Frontal cortex (tissue), 4 donors: ENCODE measurements around the gene DNMT3A. TPM values are rescaled to one million over a fixed set of nuclear protein-coding genes. Genes with fewer than 3 reads are reported as not detected.

Experiments used
- DNase-seq, 2 donors: peaks; one replicate each; pipeline ENCODE4 v3.0.0; 2012; ENCODE audit warnings: low spot score in 2 of 2
- FAIRE-seq: peaks from 2 replicates; lab custom pipeline; 2012; peaks lifted over from hg19 to GRCh38; lab: Jason Lieb, UNC
- total RNA-seq: library from RNA; depleted of rRNA; stranded (reverse); fragments of >200 nt; gene quantifications from one replicate; pipeline ENCODE4 v1.2.3, GENCODE V29; 2014
- donor health status: control.
- donor health status: control.
- donor health status: control.

DNMT3A gene
- total RNA-seq, 1 donor from 2014 or later = 71.3 TPM

GRCh38 chr2:25331686-25332365 is 9.9 kb downstream of the DNMT3A start:
- DNase-seq (no peak), FAIRE-seq (no peak)

DNA sequence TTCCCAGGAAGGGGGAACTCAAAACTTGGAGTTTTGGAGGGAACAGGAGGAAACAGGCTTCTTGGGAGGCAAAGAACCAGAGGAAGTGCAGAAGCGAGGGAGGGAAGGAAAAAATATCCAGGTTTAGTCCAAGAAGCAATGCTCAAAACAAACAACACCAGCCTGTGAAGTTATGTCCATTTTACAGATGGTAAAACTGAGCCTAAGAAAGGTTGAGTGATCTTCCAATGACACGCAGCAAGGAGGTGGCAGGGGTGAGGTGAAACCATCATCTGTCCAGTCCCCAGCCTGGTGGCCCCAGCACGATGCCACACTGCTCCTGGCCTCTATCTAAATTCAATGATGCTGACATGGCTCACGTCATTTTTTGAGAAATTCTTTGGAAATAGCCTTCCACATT is 10.8 kb downstream of the DNMT3A start:
- FAIRE-seq = no peak
- DNase-seq = no peak

GRCh38 chr2:25330273-25330672 is 11.5 kb downstream of the DNMT3A start:
- no peak for FAIRE-seq
- DNase-seq = no peak

DNA sequence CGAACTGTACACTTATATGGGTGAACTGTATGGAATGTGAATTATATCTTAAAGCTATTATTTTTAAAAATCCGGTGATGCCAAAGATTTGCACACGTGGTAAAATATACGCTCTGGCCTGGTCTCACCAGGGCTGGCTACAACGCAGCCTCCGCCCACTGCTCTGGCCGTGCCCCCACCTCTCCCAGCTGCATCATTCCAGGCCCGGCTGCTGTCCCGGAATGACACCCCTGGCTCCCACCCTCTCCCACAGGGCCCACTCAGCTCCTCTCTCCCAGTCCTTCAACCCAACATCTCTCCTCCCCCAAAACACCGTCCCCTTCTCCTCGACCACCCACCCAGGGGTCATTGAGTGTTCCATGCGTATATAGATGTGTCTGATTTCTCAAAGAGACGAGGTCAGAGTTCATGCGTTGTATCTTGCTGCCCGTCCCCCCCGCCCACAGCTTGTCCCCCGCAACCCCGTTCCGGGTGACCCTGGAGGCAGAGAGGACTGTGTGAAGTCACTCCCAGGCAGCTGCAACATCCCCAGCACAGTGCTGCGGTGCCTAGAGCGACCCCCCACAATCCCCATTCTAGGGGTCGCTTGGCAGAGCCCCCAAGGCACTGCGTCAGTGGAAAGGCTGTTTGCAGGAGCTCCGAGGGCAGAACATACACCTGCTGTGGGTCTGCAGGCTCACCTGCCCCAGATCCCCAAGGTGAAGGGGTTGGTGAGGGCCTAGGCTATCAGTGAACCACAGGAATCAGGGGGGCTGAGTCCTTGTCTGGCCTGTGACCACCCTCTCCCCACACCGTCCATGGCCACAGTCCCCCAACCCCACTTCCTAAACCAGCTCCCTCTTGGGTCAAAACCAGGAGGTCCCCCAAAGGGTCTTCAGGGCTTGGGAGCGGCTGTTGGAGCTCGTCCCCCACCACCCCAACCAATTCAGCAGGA is 13.3 kb downstream of the DNMT3A start:
- FAIRE-seq = no peak
- DNase-seq = no peak

DNA sequence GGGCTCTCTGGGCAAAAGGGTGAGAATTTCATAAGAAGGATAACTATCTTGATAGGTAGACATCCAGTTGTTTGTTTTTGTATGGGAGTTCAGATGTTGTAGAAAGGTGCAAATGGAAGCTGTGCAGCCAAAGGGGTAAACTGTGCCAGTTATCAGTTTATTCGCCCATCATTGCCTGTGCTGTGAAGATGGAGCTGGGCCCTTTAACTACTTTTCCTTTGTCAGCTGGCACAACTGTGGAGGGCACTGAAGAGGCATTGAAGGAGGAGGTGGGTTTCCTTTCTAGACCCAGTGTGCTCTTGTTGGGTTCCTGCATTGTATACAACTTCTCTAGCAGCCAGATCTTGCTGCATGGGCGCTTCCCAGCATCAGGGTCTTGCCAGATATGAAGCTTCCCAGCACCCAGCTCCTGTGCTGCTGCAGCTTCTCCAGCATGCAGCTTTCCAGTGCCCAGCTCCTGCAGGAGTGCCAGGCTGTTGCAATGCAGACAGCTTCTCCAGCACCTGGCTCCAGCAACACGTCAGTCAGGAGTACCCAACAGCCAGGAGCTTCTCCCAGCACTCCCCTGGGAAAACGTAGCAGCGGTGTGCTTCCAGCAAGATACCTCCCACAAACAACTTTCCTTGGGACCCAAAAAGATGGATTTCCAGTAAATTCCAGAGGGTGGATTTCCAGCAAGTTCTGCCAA is 15.3 kb downstream of the DNMT3A start:
- DNase-seq (no peak), FAIRE-seq (no peak)

DNA sequence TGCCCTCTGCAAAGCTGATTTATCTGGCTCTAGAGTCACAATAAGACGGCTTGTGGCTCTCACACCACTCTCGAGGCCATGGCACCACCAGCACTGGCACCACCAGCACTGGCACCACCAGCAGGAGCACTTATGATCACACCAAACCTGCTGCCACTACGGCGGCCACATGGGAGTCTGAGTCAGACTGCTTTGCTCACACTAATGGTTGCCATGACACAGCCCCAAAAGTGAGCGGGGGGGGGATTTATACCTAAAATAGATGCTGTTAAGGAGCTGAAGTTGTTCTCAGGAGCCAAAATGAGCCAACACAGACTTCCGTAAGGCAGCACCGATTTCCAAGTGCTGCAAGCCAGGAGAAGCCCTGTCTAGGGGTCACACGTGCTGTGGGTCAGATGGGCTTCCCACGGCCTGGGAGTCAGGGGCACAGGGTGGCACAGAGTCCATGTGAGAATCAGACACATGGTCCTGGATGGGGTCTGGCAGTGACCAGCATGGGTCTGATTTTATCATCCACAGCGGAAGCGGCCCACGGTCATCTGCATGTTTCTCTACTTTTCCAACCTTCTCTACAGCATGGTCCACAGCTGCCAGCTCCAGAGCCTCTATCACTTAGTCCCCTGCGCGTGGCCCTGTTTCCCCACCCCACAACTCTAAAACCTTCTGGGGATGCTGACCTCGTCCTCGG is 16.7 kb downstream of the DNMT3A start:
- no peak for FAIRE-seq
- DNase-seq = peak in 1 of 2 donors; percentile 72

DNA sequence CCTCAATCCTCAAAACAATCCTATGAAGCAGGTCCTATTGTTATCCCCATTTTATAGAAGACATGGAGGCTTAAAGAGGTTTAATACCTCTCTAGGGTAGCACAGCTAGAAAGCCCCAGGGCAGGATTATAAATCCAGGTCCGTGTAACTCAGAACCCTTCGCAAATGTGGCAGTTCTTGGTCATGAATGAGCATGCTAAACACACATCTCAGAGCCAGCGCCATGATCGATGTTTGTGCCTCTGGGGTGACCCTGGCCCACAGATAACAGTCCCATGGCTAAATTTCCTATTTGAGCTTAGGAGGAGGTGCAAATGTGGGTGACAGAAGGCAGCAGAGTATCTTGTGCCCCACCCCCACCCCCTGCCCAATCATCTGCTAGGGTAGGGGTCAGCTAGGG is 17.5 kb downstream of the DNMT3A start:
- FAIRE-seq (no peak), DNase-seq (no peak)

- FAIRE-seq (no peak), DNase-seq (no peak)
Measured at GRCh38 chr2:25323610-25324189, 18.0 kb downstream of the DNMT3A start.

- no peak for DNase-seq
- no peak for FAIRE-seq
Measured at GRCh38 chr2:25323042-25323514, 18.6 kb downstream of the DNMT3A start.

DNA sequence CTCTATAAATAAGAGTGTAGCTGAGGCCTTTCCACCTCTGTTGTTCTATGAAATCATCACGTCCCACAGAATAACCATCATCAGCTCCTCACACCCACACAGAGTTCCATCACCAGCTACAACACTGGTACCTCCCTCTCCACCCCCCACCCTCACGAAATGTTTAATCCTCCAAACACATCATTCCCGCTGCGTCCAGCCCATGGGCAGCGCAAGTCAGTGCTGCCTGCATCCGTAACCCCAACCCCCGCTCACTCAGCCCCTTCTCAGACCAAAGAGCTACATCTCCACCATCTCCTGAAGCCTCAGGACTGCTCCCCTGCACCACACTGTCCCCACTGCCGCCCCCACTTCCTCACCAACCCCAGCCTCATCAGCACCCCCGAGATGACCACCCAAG is 19.4 kb downstream of the DNMT3A start:
- DNase-seq (no peak), FAIRE-seq (no peak)

GRCh38 chr2:25320077-25320476 is 21.6 kb downstream of the DNMT3A start:
- FAIRE-seq (no peak), DNase-seq (no peak)

- no peak for FAIRE-seq
- DNase-seq = no peak
Measured at GRCh38 chr2:25316101-25316500, 25.6 kb downstream of the DNMT3A start.

GRCh38 chr2:25315316-25315680 is 26.4 kb downstream of the DNMT3A start:
- FAIRE-seq = no peak
- no peak for DNase-seq

GRCh38 chr2:25314514-25315315 is 27.0 kb downstream of the DNMT3A start:
- no peak for FAIRE-seq
- DNase-seq = peak; percentile 61 to 79

DNA sequence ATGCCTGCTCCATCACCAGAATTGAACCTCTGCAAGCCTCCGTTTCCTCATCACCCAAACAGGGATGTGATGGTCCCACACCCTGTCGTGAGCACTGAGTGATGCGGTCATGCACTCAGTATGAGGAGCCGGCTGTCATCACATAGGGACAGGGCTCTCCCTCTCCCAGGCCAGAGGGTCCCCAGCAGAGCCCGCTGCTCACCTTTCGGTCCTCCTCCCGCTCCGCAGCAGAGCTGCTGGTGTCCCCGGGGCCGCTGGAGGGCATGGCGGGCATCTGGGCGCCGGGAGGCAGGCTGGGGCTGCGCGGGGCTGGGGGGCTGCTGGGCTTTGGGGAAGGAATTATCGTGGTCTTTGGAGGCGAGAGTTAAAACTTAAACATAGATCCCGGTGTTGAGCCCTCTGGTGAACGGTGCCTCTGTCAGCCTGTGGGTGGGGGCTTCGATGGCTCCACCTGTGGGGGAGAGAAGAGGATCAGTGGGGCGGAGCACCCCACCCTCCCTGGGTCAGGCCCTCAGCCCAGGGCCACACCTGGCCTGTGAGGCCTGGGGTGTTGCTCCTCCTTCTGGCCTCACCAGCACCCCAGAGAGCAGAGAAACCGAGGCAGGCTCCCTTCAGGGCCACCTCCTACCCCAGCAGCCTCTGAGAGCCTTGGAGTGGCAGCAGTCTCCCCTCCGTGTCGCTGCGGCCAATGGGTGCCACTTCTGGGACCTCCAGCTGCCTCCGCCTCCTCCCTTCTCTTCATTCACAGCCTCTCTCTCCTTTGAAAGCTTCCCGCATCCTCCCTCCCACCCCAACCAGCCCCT is 27.8 kb downstream of the DNMT3A start:
- DNase-seq (no peak), FAIRE-seq (no peak)

DNA sequence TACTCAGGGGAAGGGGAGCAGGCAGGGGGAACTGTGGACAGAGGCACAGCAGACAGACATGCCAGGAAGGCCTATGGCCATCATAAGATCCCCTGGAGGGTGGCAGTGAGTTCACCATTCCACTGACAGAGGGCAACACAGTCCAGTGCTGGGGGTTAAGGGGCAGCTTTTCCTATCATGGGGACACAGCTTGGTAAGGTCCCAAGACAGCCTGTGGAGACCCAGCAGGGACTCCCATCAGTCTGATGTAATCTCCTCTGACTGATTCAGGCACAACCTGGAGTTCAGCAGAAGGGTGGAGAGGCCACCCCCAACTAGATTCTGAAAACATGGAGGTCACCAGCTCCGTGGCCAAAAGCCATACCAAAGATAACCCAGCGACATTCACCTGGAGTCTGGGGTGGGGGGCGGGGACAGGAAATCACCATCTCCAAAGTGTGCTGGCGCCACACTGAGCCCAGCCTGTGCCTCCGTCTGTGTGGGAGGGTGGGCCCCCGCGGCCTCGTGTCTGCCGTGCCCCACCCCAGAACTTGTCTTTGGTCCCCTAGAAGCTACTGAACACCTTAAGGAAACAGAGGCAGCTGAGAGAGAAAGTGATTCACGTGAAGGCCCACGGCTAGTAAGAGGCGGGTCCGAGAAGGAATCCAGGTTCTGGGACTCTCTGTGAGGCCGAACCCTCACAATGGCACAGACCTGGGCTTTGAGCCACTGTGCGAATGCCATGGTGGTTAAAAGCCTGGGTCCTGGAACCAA is 28.6 kb downstream of the DNMT3A start:
- FAIRE-seq (no peak), DNase-seq (no peak)

DNA sequence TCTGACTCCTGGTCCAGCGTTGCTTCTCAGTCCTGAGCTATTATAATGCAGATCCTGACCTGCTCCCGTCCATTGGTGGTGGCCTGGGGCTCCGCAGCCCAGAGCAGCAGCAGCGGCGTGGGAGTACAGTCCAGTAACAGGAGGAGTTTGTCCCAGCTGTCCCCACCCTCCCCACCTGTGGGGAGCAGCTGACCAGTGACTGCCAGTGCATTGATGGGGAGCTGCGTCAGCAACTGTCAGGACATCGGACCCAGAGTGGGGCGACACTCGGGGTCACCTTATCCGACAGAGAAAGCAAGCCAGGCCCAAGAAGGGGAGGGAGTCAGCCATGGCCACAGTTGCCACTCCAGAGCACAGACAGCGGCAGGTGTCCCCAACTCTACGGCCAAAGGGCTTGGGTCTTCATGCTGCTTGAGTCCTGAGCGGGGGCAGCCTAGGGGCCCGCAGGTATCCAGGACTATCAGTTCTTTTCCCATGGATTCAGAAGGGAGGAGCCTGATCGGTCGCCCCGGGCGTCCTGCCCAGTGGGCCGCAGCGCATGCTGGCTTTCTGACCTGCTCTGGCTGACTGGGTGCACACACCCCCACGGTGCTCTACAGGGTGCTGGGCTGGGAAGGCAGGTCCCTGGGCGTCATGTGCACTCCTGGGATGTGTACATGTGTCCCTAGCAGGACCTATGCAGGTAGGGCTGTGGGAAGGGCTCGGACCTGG is 29.7 kb downstream of the DNMT3A start:
- FAIRE-seq (no peak), DNase-seq (no peak)
